ENCODE data around the gene WDR93. TPM values are rescaled to one million over a fixed set of nuclear protein-coding genes. Genes with fewer than 3 reads are reported as not detected.

WDR93 gene
- polyA plus RNA-seq, 4 donors, result 0.09 to 0.19 TPM; not detected in 2

GRCh38 chr15:89657686-89658200, 32.9 kb upstream of the WDR93 start:
- Histone ChIP-seq H3K27ac (ENCODE audit: low read depth in 1 of 3, low read length in 2 of 3) (no peak overlapping the region), H3K9me3 (ENCODE audit: control insufficient read depth in 2 of 2, insufficient read depth in 1 of 2, low read depth in 1 of 2, low read length in 1 of 2) (no peaks in the 10 kb centered on the region), H3K4me1 (ENCODE audit: control insufficient read depth in 3 of 3, insufficient read depth in 2 of 3, low read depth in 1 of 3, low read length in 2 of 3) (peaks cover 0 to 2% (median 0%) of the 10 kb centered on the region in 3 donors), H3K36me3 (ENCODE audit: control insufficient read depth in 3 of 3, insufficient read depth in 2 of 3, low read depth in 1 of 3, low read length in 3 of 3) (no peaks in the 10 kb centered on the region), H3K4me3 (ENCODE audit: low read depth in 1 of 3, low read length in 3 of 3) (no peak overlapping the region), H3K27me3 (ENCODE audit: control insufficient read depth in 3 of 3, insufficient read depth in 3 of 3, low read length in 3 of 3) (peaks cover 0 to 36% (median 2%) of the 10 kb centered on the region in 3 donors)
- FAIRE-seq, result no peak
- 83 to 93% (median 89%) methylated on average over 5 of the region's 5 CpGs for WGBS, 3 donors
- DNase-seq, result no peak

- no peak overlapping the region for H3K4me3 ChIP-seq (ENCODE audit: low read depth in 1 of 3, low read length in 3 of 3)
- DNase-seq, result no peak
- peaks cover 0 to 27% (median 0%) of the 10 kb centered on the region in 3 donors for H3K27me3 ChIP-seq (ENCODE audit: control insufficient read depth in 3 of 3, insufficient read depth in 3 of 3, low read length in 3 of 3)
- H3K4me1 ChIP-seq (ENCODE audit: control insufficient read depth in 3 of 3, insufficient read depth in 2 of 3, low read depth in 1 of 3, low read length in 2 of 3), result peaks cover 0 to 8% (median 0%) of the 10 kb centered on the region in 3 donors
- no peak overlapping the region for H3K27ac ChIP-seq (ENCODE audit: low read depth in 1 of 3, low read length in 2 of 3)
- H3K9me3 ChIP-seq (ENCODE audit: control insufficient read depth in 2 of 2, insufficient read depth in 1 of 2, low read depth in 1 of 2, low read length in 1 of 2), result no peaks in the 10 kb centered on the region
- 79 to 82% (median 79%) methylated on average over 2 of the region's 2 CpGs for WGBS, 3 donors
- H3K36me3 ChIP-seq (ENCODE audit: control insufficient read depth in 3 of 3, insufficient read depth in 2 of 3, low read depth in 1 of 3, low read length in 3 of 3), result no peaks in the 10 kb centered on the region
- no peak for FAIRE-seq
Measured at GRCh38 chr15:89659295-89659694, 31.3 kb upstream of the WDR93 start.

- FAIRE-seq, result no peak
- WGBS, 3 donors, result 82 to 95% (median 85%) methylated on average over 2 of the region's 2 CpGs
Measured at GRCh38 chr15:89660556-89660955, 30.1 kb upstream of the WDR93 start.

GRCh38 chr15:89662893-89663626, 27.6 kb upstream of the WDR93 start:
- DNase-seq (peak in 1 of 2 donors; percentile 35), FAIRE-seq (no peak)
- Histone ChIP-seq H3K27me3 (ENCODE audit: control insufficient read depth in 3 of 3, insufficient read depth in 3 of 3, low read length in 3 of 3) (peaks cover 0 to 6% (median 0%) of the 10 kb centered on the region in 3 donors), H3K4me3 (ENCODE audit: low read depth in 1 of 3, low read length in 3 of 3) (no peak overlapping the region), H3K27ac (ENCODE audit: low read depth in 1 of 3, low read length in 2 of 3) (peak overlapping the region in 2 of 3 donors; percentile 22 to 52), H3K36me3 (ENCODE audit: control insufficient read depth in 3 of 3, insufficient read depth in 2 of 3, low read depth in 1 of 3, low read length in 3 of 3) (no peaks in the 10 kb centered on the region), H3K9me3 (ENCODE audit: control insufficient read depth in 2 of 2, insufficient read depth in 1 of 2, low read depth in 1 of 2, low read length in 1 of 2) (no peaks in the 10 kb centered on the region), H3K4me1 (ENCODE audit: control insufficient read depth in 3 of 3, insufficient read depth in 2 of 3, low read depth in 1 of 3, low read length in 2 of 3) (peaks cover 0 to 19% (median 0%) of the 10 kb centered on the region in 3 donors)
- WGBS, 3 donors, result 55 to 84% (median 59%) methylated on average over 11 of the region's 11 CpGs

More at GRCh38 chr15:89660556-89660955, 30.1 kb upstream of the WDR93 start:
- peaks cover 0 to 16% (median 0%) of the 10 kb centered on the region in 3 donors for H3K27me3 ChIP-seq (ENCODE audit: control insufficient read depth in 3 of 3, insufficient read depth in 3 of 3, low read length in 3 of 3)
- no peaks in the 10 kb centered on the region for H3K9me3 ChIP-seq (ENCODE audit: control insufficient read depth in 2 of 2, insufficient read depth in 1 of 2, low read depth in 1 of 2, low read length in 1 of 2)
- no peak overlapping the region for H3K4me3 ChIP-seq (ENCODE audit: low read depth in 1 of 3, low read length in 3 of 3)
- no peaks in the 10 kb centered on the region for H3K36me3 ChIP-seq (ENCODE audit: control insufficient read depth in 3 of 3, insufficient read depth in 2 of 3, low read depth in 1 of 3, low read length in 3 of 3)
- peaks cover 0 to 12% (median 0%) of the 10 kb centered on the region in 3 donors for H3K4me1 ChIP-seq (ENCODE audit: control insufficient read depth in 3 of 3, insufficient read depth in 2 of 3, low read depth in 1 of 3, low read length in 2 of 3)
- no peak for DNase-seq
- no peak overlapping the region for H3K27ac ChIP-seq (ENCODE audit: low read depth in 1 of 3, low read length in 2 of 3)

GRCh38 chr15:89664441-89665350, 25.9 kb upstream of the WDR93 start:
- no peaks in the 10 kb centered on the region for H3K36me3 ChIP-seq (ENCODE audit: control insufficient read depth in 3 of 3, insufficient read depth in 2 of 3, low read depth in 1 of 3, low read length in 3 of 3)
- FAIRE-seq (no peak), DNase-seq (no peak)
- peaks cover 0 to 19% (median 0%) of the 10 kb centered on the region in 3 donors for H3K4me1 ChIP-seq (ENCODE audit: control insufficient read depth in 3 of 3, insufficient read depth in 2 of 3, low read depth in 1 of 3, low read length in 2 of 3)
- no peaks in the 10 kb centered on the region for H3K9me3 ChIP-seq (ENCODE audit: control insufficient read depth in 2 of 2, insufficient read depth in 1 of 2, low read depth in 1 of 2, low read length in 1 of 2)
- peaks cover 0 to 6% (median 0%) of the 10 kb centered on the region in 3 donors for H3K27me3 ChIP-seq (ENCODE audit: control insufficient read depth in 3 of 3, insufficient read depth in 3 of 3, low read length in 3 of 3)
- WGBS, 3 donors, result 80 to 86% (median 83%) methylated on average over 13 of the region's 13 CpGs
- peak overlapping the region in 2 of 3 donors; percentile 42 to 55 for H3K4me3 ChIP-seq (ENCODE audit: low read depth in 1 of 3, low read length in 3 of 3)
- H3K27ac ChIP-seq (ENCODE audit: low read depth in 1 of 3, low read length in 2 of 3), result peak overlapping the region in 1 of 3 donors; percentile 70

GRCh38 chr15:89665449-89666181, 25.0 kb upstream of the WDR93 start:
- 1 to 3% (median 2%) methylated on average over 54 to 72 of the region's 72 CpGs for WGBS, 3 donors
- H3K4me1 ChIP-seq (ENCODE audit: control insufficient read depth in 3 of 3, insufficient read depth in 2 of 3, low read depth in 1 of 3, low read length in 2 of 3), result peaks cover 0 to 19% (median 0%) of the 10 kb centered on the region in 3 donors
- DNase-seq (peak; percentile 46 to 76), FAIRE-seq (no peak)
- H3K27me3 ChIP-seq (ENCODE audit: control insufficient read depth in 3 of 3, insufficient read depth in 3 of 3, low read length in 3 of 3), result peaks cover 0 to 2% (median 0%) of the 10 kb centered on the region in 3 donors
- H3K9me3 ChIP-seq (ENCODE audit: control insufficient read depth in 2 of 2, insufficient read depth in 1 of 2, low read depth in 1 of 2, low read length in 1 of 2), result no peaks in the 10 kb centered on the region
- H3K27ac ChIP-seq (ENCODE audit: low read depth in 1 of 3, low read length in 2 of 3), result peak overlapping the region; percentile 34 to 70 (median 68)
- no peaks in the 10 kb centered on the region for H3K36me3 ChIP-seq (ENCODE audit: control insufficient read depth in 3 of 3, insufficient read depth in 2 of 3, low read depth in 1 of 3, low read length in 3 of 3)
- H3K4me3 ChIP-seq (ENCODE audit: low read depth in 1 of 3, low read length in 3 of 3), result peak overlapping the region in 2 of 3 donors; percentile 42 to 55

- 87 to 90% (median 89%) methylated on average over 8 of the region's 8 CpGs for WGBS, 3 donors
- FAIRE-seq (no peak), DNase-seq (no peak)
- peak overlapping the region in 1 of 3 donors; percentile 26 for H3K4me3 ChIP-seq (ENCODE audit: low read depth in 1 of 3, low read length in 3 of 3)
- H3K36me3 ChIP-seq (ENCODE audit: control insufficient read depth in 3 of 3, insufficient read depth in 2 of 3, low read depth in 1 of 3, low read length in 3 of 3), result no peaks in the 10 kb centered on the region
- H3K27me3 ChIP-seq (ENCODE audit: control insufficient read depth in 3 of 3, insufficient read depth in 3 of 3, low read length in 3 of 3), result no peaks in the 10 kb centered on the region
- no peaks in the 10 kb centered on the region for H3K9me3 ChIP-seq (ENCODE audit: control insufficient read depth in 2 of 2, insufficient read depth in 1 of 2, low read depth in 1 of 2, low read length in 1 of 2)
- peaks cover 0 to 22% (median 3%) of the 10 kb centered on the region in 3 donors for H3K4me1 ChIP-seq (ENCODE audit: control insufficient read depth in 3 of 3, insufficient read depth in 2 of 3, low read depth in 1 of 3, low read length in 2 of 3)
- H3K27ac ChIP-seq (ENCODE audit: low read depth in 1 of 3, low read length in 2 of 3), result peak overlapping the region in 2 of 3 donors; percentile 68 to 70
Measured at GRCh38 chr15:89666184-89666857, 24.3 kb upstream of the WDR93 start.

All from small intestine (tissue), 7 donors.